NCI-H2029 treated with DMSO at 0.1 percent for 48 hours (cell line): ENCODE data around the gene ATF3.

Experiments used
- DNase-seq: peaks from one replicate; lab custom pipeline; 2025; lab: John Stamatoyannopoulos, UW

The ATF3 gene

DNA sequence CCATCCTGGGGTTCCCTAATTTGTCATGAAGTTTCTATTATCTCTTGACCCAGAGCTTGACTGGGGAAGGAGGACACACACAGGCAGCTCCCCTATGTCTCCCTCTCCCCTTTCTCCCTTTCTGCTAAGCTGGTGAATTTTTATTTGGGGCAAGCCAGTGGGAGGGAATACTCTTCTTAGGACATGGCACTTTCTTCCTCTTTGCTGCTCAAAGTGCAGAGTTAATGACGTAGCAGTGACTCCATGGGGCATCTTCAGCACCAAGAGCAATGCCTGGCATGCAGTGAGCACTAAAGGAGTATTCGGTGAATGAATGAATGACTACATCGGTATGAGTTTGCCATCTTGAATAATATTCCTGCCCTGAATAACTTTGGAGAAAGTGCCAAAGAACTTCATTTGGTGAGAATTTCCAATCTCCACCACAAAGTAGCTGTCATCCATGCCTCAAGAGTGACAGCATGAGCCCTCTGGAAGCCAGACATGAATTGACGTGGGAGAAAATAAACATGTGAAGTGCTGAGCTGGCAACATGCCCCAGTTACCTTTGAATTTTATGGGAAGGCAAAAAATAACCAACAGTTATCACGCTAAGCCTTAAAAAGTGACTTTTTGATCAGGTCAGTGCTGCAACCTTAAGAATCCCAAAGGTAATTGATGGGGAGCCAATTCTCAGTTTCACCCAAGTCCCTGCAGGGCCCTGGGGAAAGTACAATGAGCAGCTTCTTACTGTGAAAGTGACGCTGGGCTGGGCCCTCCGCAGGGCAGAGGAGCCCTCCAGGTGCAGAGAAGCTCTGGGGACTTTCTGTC, 22.1 kb upstream of the ATF3 start:
- no peak for DNase-seq

DNA sequence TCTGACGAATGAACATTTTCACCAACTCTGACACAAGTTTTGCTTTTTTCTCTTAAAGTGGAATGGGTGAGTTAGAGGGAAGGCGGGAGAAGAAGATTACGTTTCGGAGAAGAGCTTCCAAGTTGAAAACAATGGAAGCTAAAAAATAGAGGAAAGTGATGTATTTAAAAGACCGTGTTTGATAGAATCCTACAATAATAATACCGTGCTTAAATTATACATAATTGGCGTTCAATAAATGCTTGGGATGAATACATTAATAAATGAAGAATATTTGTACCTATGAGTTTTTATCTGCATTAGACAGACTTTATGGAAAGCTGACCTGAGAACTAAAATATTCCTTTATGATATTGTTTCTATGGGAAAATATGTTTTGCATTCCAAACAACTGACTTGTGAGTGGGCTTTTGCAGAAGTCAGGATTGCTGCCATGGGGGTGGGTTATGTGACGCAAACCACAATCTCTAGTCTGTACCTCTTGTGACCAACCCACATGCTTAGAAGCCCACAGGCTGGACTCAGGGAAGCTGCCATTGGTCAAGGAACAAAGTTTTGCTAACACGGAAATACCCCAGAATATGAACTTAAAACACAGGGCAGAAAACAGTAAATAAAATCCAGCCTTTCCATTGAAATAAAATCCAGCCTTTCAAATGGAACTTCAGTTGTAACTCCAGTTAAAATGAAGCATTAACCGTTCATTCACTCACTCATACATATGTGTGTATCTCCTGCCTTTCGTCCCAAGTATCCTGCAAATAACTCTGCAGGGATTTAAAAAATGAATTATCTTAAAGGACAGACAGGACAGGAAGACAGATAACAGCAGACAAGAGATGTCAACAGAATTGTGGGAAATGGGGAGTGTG, 21.3 kb upstream of the ATF3 start:
- no peak for DNase-seq

DNA sequence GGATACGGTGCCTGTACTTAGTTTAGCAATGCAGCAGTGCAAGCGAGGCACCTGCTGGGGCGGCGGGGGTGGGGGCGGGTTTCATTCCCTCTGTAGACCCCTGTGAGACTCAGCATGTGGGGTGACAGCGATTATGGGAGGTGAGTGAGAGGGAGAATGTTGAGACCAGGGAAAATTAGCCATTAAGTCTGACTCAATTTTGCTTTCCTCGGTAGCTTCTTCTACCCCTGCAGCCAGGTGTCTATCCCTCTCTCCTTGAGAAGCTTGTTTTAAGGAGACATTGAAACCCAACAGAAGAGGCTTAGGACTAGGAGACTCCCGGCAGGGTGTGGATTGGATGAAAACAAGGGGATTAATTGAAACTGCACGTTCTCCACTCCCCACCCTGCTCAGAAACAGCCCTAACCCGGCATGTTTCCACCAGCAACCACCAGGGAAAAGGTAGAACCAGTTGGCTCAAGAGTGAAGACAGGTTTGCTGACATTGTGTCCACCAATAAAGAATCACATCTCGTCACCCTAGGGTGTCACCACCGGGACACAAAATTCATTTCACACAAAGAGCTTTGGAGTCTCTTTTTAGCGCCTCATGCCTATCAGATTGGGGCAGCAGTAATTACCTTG, 20.6 kb upstream of the ATF3 start:
- no peak for DNase-seq

DNA sequence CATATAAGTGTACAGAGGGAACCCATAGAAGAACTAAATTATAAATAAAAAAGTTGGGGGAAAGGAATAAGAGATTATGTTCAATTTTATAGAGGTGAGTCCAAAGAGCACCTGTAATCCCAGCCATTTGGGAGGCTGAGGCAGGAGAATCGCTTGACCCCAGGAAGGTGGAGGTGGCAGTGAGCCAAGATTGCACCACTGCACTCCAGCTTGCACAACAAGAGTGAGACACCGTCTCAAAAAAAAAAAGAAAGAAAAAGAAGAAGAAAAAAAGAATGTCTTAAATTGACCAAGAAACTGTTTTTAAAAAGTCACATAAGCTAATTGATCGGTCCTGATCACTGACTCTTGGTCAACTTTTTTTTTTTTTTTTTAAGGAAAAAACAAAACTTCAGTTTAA, 19.1 kb upstream of the ATF3 start:
- DNase-seq, result no peak

DNA sequence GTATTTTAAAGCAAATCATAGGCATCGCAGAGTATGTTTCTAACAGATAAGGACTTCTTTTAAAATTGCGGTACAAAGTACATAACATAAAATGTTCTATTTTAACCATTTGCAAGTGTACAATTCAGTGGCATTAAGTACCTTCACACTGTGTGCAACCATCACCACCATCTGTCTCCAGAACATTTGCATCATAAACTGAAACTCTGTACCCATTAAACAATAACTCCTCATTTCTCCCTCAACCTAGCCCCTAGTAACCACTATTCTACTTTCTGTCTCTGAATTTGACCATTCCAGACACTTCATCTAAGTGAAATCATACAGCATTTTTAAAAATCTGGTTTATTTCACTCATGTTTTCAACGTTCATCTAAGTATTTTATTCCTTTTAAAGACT, 16.6 kb upstream of the ATF3 start:
- DNase-seq, result no peak

DNA sequence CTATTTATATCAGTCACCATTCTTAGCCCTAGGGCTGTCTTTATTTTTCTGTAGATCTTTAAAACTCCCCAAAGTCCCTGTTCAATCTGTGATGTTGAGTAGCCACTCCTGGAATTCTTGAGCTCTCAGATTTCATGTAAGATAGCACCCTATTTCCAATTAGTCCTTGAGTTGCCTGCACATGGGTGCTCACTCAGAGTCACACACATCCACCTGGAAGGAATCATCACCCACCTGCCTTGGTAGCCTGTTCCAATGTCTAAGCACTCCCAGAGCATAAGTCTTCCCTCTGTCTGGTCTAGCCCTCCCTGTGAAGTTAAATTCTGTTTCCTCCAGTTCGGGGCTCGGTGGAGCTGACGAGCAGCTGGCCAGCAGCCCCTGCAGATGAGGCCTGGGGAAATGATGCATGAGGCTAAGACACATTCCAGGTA, 14.7 kb upstream of the ATF3 start:
- DNase-seq, result no peak

DNA sequence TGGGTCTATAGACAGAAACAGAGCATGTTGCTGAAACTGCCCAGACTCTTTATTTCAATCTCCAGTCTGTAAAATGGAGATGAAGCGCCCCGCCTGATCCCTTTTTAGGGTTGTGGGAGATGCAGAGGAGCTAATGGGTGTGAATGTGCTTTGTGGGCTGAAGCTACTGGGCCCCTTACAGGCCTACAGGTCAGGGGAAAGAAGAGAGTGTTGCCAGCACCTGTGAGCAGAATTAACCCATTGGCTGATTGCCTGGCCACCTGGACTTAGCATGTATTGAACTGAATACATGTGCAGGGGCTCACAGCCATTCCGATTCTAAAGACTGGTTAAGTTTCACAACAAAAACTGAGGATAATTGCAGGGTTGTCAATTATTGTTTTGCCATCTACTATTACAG, 13.9 kb upstream of the ATF3 start:
- DNase-seq, result no peak

DNA sequence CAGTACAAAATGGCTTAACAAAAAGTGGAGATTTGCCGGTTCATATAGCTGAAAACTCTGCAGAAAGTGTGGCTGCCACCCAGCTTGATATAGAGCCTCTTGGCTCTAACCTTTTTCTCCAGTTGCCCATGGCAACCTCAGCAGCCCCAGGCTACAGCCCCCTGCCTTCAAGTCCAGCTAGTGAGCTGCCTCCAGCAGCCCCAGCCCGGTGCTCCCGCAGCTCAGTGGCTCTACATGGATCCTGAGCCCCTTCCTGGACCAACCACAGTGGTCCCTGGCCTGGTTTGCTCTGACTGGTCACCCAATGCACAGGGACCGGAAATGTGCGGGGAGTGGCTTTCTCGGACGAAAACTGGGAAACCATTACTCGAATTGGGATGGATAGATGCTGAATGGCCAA, 13.3 kb upstream of the ATF3 start:
- DNase-seq, result no peak

DNA sequence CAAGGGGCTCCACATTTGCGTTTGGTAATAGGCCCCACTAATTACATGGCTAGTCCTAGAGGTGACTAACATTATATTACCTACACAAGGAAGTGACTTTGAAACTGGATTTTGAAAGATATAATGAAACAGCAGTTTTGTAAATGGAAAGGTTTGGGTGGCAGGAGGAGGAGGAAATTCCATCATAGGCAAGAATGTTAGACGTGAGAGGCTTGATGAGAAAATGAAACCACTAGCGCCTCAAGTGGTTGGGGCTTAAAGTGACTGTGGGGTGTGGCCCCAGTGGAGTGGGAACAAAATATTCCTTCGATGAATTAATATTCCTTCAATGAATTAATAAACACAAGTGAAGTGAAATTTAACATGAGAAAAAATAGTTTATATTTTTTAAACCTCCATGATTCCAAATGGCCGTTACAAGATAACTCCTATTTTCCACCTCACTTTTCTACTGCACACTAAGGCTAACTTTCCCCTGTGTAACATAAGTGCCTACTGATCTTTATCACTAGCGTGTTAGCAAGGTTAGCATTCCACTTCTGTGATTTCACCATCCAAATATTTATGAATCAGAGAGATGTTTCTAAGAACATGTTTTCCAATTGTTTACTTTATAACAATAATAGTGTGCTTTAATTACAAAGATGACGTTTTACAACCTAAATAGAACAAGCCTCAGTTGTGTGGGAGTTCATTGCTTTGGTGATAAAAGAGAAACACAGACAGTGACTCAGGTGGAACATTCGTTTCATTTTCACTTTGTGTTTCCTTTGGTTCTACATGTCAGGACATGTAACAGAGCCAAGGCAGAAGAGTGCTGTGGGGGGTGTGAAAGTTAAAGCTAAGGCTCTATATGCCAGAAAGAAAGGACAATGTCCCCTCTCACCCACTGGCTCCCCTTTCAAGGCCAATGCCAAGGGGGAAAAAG, 12.5 kb upstream of the ATF3 start:
- DNase-seq, result no peak

DNA sequence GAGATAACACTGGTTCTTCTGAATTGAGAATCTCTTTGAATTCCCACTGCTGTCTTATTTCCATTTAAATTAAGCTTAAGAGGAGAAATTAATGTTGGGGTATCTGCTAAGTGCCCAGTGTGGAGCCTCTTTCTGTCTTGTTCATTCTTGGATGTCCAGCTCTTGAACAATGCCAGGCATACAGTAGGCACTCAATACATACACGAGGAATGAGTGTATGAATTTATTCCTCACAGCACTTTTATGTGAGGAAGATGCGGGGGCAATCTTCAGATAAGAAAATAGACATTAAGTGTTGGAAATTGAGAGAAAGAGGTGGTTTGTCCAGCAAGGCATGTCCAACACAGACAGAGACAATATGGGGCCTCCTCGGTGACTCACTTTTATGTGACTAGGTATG, 11.8 kb upstream of the ATF3 start:
- DNase-seq, result no peak

DNA sequence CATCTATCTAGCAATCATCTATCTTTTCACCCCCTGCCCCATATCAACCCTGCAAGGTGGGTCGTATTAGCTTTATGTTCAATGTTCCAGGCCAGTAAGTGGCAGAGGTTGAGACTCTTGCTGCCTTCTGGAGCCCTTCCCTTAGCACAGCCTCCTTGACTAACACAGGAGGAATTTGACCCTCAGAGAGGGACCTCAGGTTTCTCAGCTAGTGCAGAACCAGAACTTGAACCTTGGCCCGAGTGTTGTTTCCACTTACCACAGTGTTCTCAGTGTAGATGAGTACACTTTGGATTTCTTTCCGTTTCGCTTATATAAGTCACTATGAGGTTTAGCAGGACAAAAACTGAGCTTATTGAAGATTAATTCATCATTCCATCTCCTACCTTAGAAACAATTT, 11.1 kb upstream of the ATF3 start:
- no peak for DNase-seq

DNA sequence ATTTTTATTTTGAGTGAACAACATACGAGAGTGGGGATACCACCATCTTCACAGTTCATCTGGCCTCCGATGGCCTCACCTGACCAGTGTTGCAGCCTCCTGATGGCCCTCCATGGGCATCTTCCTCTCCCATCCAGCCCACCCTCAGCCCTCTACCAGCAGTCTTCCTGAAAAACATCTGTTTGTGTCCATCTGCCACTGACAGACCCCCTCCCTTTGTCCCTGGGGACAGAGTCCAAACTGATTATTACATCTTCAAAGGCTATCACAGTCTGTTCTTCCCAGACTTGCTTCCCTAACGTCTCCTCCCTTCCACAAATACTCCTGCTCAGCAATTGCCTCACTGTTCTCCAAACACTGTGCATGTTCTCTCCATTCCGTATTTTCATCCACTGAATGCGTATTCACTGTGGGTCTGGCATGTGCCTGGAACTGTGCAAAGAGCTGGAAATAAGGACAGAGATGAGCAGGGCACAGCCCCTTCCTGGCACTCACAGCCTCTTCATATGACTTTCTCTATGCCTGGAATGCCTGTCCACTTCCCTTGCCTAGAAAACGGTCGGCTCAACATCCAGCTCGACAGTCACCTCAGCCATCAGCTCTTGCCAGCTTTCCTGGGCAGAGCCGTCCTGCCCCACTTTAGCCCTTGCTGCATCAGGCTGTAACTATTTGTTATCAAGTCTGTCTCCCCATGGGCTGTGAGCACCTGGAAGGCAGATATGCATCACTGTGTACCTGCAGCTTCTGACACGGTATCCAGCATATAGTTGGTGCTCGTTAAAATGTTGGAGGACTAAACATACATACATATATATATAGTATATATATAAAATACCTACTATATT, 8.3 kb upstream of the ATF3 start:
- no peak for DNase-seq

DNA sequence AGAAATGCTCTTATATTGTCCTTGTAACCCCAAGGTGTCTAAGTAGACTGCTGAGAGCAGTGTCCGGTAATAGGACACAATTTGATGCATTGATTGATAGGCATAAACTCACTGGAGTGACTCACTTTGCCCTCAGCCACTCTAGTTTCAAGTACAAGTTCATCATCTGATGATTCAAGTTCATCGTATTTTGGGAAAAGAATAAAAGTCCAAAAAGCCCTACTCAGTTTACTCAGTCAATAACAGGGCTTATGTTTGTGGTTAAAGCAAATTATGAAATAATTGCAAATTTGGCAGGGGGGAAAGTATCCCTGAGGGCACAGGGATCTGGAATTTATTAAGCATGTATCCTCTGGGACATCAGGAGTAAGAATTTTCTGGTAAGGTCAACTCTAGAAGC, 7.6 kb upstream of the ATF3 start:
- no peak for DNase-seq

DNA sequence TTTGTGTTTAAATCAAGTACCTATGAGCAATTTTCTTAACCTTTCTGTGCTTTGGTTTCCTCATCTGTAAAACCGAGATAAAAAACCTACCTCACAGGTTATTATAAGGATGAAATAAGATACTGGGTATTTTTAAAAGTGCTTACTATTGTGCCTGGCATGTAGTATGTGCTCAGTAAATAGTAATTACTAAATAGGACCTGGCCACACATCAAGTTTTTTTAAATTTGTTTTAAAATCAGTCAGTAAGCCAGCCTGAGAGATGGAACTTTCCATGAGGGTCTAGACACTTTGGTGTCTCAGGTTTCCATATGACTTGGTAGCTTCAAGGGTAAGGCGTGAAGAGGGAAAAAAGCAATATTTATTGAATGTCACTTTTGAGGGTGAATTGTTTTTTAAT, 7.0 kb upstream of the ATF3 start:
- DNase-seq, result no peak

DNA sequence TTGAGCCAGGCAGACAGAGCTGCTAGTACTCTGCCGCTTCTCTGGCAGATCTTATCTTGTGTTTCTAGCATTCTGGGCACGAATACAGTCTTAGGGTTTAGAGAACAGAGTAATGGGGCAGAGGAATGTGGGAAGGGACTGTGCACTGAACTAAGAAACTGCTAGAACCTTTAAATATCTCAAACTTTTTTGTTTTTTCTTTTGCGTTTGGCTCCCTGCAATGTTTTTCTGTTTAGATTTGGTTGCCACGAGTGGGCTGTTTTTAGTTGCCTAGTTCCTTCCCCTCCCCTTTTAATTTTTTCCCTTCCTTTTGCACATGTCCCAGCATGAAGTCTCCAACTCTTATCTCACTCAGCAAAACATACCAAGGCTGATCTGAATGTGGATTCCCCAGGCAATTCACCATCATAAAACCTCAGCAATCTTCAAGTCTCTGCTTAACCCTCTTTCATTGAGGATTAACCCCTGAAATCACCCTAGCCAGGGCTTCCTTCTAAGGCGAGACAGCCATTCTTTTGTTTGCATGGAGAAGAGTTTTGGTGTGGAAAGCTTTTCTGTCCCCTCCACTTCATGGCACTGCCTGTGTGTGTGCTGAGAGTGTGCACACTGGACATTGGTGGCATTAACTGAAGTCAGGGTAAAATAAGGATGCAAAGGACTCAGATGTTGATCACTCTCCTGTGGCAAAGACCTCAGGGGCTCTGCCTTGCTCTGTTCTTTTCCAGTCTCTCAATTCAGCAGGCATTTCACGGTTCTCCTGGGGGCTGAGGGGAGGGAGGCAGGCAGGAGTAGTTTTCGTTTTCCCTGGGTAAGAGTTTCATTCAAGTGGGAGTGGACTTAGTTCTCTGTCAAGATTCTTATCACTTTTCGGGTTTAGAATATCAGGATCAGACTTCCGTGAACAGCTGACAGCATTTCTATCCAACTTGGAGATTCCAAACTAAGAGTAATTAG, 2.8 kb upstream of the ATF3 start:
- no peak for DNase-seq

DNA sequence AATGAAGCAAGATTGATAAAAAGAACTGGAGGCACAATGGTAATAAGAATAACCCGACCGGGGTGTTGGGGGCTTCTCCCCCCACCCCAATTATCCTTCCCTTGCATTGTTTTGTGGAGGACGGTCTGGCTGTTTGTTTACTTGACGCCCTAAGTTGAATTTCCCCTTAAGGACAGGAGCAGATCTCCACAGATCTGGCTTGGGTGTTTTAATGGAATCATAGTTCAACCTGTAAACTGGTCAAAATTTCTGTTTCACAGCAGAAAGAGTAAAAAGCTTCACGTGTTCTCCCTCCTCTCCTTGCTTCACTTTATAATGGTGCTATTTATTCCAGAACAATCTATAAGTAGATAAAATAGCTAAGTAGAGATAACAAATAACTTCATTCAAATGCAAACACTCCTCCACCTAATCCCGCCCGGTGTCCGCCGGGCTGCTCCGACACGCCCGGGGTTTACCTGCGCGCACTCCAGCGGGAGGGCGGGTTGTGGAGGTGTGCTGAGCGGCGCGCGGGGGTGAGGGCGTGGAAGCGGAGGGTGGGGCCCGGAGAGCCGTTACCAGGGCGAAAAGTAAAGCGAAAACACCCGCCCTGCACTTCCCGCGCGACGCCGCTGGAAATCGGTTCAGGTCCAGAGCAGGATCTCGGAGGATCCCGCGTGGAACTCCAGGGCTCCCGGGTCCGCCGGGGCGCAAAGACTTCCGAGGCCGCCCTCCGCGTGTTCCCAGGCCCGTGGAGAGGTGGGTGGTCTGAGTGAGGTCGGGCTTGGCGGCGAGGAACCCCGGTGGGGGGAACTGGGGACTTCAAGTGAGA, 2.0 kb upstream of the ATF3 start:
- DNase-seq, result peak; percentile 12

DNA sequence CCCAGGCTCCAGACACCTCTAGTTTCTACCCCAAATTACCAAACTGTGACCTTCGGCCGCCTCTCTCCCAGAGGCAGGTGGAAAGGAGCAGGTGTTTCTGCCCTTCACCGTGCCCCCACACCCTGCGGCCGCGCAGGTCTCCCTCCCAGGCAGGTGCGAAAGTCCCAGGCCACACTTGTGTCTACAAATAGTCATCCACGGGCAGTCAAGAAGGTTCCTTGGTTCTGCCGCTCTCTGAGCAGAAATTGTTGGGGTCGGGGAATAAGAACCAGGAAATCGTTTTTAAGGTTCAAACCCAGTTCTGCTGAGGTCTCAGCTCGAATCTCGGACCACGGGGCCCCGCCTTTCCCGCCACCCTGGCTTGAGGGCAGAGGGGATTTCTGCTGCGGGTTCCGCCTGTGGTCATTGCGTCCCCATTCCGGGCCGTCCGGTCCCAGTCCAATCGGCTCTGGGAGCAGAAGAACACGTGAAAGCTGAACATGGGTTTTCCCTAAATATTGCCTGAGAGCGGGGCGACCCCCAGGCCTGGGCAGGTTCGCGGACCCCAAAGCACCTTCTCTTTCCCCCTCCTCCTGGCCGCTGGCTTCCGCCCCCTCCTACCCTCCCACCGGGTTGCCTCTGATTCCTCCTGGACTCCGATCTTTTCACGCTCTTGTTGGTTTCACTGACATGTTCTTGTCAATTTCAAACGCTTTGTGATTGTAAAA, 1.2 kb upstream of the ATF3 start:
- DNase-seq, result peak; percentile 21

DNA sequence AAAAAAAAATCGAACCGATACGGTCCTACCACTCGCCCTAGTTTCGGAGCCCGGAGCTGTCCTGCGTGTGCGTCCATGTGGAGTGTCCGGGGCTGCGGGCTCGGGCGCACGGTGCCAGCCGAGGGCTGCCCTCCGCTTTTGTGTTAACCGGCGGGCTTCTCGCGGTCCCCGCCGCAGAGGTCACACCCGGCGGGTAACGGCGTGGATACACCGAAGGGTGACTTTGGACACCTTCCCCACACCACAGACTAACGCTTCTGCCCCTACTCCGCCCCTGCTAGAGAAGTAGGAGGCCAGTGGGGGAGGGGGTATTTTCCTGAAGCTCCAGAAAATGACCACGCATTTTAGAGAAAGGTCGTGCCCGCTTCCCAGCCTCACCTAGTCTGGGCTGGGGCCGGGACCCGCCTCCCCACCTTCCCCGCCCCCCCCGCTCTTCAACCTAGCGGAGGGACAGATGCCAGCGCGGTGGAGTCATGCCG, 609 bp upstream of the ATF3 start:
- no peak for DNase-seq
